NT2/D1 (cell line): Measurements from ENCODE around the gene HYAL4.

Experiments used
- SUZ12 ChIP-seq: IDR thresholded peaks from 2 replicates; pipeline ENCODE4 v1.6.1; 2011; ENCODE audit not compliant: insufficient read length, insufficient read depth; ENCODE audit errors: extremely low read depth
- YY1 ChIP-seq: IDR thresholded peaks from 2 replicates; pipeline ENCODE4 v1.6.1; 2011; ENCODE audit not compliant: insufficient read length, insufficient read depth
- ZNF274 ChIP-seq: IDR thresholded peaks from 2 replicates; pipeline ENCODE4 v1.6.1; 2011; ENCODE audit warnings: mild to moderate bottlenecking, low read depth, low read length

- TF ChIP-seq YY1 = no peak
- TF ChIP-seq ZNF274 = no peak
- TF ChIP-seq SUZ12 = no peak
These were observed 46.3 kb upstream of the HYAL4 start for GRCh38 chr7:123798532-123799188.
